ENCODE measurements around the gene IL10RA.
"Not testable (repeated sequence)": the region's sequence is repeated elsewhere in the genome, so short reads cannot be mapped to it uniquely, and the experiment has no call there.

Gene IL10RA

GRCh38 chr11:117985953-117986887, at the start of gene IL10RA:
Gene IL10RA, plus strand, starts transcription at chr11:117986394. Its CDS starts 74 bp downstream, at chr11:117986468.
- DNase-seq, result no peak

- DNase-seq, result no peak
Observed at GRCh38 chr11:117936973-117937372, 49.2 kb upstream of the IL10RA start.

GRCh38 chr11:117940736-117941135, 45.5 kb upstream of the IL10RA start:
- DNase-seq, result no peak

DNA sequence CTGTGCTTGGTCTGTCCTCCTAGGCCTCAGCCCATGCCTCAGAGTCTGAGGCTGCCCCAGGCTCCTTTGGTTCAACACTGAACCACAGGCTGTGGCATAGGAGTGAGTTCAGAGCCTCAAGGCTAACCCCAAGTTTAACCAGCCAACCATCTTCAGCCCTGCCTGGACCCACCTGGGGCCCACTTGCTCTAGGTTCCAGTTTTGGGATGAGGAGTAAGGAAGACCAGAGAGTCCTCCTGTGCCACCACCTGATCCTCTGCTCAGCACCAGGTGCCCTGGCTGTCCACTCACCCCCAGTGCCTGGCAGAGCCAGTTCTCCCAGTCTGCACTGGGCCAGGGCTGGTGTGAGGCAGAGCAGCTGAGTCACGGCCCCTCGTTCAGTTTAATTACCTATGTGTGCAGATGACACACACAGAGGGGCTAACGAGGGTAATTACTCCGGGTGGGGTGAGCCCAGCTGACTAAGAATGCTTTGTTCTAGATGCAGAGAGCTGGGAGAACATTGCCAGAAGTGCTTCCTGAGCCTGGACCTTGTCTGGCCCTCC, 45.0 kb upstream of the IL10RA start:
- DNase-seq, result no peak

DNA sequence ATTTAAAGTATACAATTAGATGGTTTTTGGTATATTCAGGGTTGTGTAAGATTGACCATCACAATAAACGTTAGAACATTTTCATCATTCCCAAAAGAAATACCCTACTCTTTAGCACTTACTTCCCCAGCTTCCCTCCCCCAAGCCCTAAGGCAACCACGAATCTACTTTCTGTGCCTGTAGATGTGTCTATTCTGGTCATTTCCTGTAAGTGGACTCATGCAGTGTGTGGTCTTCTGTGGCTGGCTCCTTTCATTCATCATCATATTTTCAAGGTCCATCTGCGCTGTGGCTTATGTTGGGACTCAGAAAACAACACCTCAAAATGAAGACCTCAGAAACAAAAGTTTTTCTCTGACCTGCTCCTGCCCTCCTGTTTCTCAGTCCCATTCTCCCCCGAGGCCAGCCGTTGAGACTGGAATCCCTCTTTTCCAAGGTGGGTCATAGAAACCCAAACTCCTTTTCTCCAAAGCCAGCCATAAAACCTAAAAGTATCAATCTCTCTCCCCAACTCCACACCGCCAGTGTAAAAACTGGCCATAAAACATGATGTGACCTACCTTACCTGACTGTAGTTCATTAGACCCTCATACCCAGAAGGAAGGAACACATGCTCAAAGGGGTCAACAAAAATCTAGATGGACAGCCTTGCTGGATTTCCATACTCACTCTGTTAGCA, 44.1 kb upstream of the IL10RA start:
- DNase-seq, result no peak

GRCh38 chr11:117944554-117944953, 41.6 kb upstream of the IL10RA start:
- DNase-seq, result no peak

DNA sequence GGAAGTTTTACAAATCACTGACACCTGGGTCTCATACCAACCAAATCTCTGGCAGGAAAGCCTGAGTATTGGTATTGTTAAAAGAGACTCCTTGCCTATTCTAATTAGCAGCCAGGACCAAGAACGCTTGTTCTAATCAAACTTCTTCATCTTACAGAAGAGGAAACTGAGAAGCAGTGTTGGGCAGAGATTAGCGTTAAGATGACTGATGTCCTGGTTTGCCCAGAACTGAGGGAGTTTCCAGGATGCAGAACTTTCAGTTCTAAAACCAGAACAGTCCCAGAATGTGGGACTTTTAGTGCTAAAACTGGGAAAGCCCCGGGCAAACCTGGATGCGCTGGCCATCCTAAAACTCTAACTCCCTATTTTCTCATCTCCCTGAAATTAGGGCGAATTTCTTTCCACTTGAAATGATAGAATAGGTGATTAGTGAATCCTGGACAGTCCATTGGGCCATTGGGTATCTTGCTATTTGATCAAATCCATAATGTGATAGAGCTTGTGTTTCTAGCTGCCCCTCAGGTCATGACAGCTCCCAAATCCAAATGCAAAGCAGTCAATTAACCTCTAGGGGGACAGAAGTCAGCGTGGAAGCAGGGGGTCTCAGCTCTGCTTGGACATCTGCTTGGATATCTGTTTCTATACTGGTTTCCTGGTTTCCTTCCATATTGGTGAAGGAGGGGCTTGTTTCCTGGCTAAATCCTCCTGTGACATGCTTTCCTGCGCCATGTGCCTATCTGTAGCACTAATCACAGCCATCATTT, 41.0 kb upstream of the IL10RA start:
- no peak for DNase-seq

- DNase-seq, result no peak
Observed at GRCh38 chr11:117946156-117946841, 39.9 kb upstream of the IL10RA start.

GRCh38 chr11:117946842-117947526, 39.2 kb upstream of the IL10RA start:
- peak; percentile 7 for DNase-seq

GRCh38 chr11:117947751-117948150, 38.4 kb upstream of the IL10RA start:
- not testable (repeated sequence) for DNase-seq

DNA sequence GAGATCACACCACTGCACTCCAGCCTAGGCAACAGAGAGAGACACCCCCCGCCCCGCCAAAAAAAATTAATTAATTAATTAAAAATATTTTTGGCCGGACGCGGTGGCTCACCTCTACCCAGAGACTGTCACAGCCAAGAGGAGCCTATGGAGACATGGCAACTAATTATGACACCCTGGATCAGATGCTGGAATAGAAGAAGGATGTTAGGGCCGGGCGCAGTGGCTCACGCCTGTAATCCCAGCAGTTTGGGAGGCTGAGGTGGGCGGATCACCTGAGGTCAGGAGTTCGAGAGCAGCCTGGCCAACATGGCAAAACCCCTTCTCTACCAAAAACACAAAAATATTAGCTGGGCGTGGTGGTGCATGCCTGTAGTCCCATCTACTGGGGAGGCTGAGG, 37.7 kb upstream of the IL10RA start:
- DNase-seq, result not testable (repeated sequence)

GRCh38 chr11:117949062-117949461, 37.1 kb upstream of the IL10RA start:
- no peak for DNase-seq

GRCh38 chr11:117950301-117950700, 35.9 kb upstream of the IL10RA start:
- DNase-seq, result no peak

DNA sequence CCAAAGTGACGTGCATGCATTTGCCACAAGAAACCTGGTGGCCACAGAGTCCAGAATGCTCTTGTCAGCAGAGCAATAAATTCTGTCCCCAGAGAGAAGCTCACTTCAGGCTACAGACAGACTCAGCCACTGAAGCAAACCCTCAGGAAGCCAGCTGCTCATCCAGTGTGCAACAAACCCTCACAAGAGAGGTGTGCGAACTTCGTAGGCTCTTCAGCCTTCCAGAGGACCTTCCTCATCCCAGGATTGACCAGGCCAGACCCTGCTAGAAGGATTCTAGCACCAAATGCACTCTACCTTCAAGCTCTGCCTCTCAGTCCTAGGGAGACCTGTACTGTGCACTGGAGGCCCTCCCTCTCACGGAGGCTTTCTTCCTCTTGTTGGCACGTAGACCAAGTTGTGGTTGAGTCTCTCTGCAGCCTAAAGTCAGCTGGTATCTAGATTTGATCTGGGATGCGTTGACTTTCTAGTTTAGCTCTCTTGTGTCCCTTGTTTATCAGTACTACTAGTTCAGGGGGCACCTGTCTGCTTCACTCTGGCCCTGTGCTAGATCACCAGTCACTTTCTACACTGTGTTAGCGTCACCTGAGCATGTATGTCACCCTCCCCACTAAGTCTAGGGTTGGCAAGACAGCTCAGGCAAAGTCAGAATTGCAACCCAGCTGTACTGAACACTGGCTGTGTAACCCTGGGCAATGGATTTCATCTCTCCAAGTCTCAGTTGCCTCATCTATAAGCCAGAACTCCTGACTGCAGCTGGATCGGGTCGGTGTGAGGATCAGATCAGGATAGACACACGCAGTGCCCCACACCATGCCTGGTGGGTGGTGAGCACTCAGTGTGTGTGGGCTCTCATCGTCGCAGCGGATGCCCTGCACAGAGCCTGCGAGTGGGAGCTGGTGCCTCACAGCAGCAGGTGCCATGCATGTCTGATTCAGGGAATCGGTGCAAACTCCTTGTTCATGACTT, 34.9 kb upstream of the IL10RA start:
- DNase-seq, result no peak

- no peak for DNase-seq
Observed at GRCh38 chr11:117953024-117953671, 33.0 kb upstream of the IL10RA start.

DNA sequence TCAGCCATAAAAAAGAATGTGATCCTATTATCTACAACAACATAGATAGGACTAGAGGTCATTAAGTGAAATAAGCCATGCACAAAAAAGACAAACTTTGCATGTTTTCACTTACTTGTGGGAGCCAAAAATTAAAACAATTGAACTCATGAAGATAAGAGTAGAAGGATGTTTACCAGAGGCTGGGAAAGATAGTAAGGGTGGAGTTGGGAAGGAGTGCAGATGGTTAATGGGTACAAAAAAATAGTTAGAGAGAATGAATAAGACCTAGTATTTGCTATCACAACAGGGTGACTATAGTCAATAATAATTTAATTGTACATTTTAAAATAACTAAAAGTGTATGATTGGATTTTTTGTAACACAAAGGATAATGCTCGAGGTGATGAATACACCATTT, 27.2 kb upstream of the IL10RA start:
- DNase-seq, result no peak

GRCh38 chr11:117959438-117960149, 26.6 kb upstream of the IL10RA start:
- DNase-seq, result no peak

DNA sequence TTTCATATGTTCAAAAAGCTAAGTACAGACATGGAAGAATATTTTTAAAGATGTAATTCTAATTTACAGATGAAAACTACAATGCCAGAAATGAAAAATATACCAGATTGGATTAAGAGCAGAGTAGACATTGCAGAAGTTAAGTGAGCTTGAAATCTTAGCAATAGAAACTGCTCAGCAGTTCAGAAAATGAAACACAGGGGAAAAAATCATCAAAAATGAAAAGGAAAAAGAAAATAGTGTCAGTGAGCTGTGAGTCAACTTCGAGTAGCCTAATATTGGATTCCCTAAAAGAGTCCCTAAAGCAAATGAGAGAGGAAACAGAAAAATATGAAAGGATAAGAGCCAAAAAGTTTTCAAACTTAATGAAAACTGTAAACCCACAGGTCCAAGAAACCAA, 25.8 kb upstream of the IL10RA start:
- DNase-seq, result no peak

GRCh38 chr11:117961896-117962295, 24.3 kb upstream of the IL10RA start:
- no peak for DNase-seq
